Measurements from ENCODE around the gene ATG13. TPM values are rescaled to one million over a fixed set of nuclear protein-coding genes. Genes with fewer than 3 reads are reported as not detected.

Gene ATG13
- total RNA-seq, 4 donors from 2014 or later: 68.8 to 94.3 (median 90.2) TPM

DNA sequence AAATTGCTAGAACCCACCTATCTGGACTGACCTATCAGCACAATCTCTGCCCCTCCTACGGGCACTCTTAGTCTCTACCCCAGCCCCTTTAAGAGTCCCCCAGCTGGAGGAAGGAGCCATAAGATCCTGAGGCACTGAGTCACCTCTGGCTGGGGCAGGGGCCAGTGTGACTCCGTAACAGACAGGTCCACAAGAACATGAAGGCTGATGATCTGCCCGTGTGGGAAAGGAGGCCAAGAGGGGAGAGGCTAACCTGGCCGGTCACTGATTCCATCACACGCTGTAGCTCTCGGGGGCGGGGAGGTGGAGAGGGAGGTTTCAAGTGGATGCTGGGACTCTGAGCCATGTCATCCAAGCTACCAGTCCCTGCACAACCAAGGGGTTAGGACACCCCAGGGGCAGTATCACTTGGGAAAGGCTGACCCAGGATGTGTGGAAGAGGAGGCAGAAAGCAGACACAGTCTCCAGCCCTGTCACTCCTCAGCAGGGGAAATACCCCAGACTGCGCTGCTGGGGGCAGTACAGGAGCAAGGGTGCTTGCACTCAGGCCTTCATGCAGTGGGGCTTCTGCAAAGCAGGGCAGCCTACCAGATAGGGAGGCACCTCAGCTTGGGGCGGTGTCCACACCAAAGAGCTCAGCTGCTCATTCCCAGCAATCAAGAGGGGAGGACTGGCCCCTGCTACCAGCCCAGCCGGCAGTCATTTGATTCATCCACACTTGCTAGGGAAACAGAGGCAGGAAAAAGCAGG lies 60.8 kb downstream of the ATG13 start:
- TF ChIP-seq POLR2AphosphoS5 (IDR thresholded peaks at IDR 0.05) (no peak), EP300 (IDR thresholded peaks at IDR 0.05) (no peak), POLR2A (IDR thresholded peaks at IDR 0.05) (no peak)
- TF ChIP-seq, protein P1, sequence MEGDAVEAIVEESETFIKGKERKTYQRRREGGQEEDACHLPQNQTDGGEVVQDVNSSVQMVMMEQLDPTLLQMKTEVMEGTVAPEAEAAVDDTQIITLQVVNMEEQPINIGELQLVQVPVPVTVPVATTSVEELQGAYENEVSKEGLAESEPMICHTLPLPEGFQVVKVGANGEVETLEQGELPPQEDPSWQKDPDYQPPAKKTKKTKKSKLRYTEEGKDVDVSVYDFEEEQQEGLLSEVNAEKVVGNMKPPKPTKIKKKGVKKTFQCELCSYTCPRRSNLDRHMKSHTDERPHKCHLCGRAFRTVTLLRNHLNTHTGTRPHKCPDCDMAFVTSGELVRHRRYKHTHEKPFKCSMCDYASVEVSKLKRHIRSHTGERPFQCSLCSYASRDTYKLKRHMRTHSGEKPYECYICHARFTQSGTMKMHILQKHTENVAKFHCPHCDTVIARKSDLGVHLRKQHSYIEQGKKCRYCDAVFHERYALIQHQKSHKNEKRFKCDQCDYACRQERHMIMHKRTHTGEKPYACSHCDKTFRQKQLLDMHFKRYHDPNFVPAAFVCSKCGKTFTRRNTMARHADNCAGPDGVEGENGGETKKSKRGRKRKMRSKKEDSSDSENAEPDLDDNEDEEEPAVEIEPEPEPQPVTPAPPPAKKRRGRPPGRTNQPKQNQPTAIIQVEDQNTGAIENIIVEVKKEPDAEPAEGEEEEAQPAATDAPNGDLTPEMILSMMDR (IDR thresholded peaks at IDR 0.05): no peak
- Histone ChIP-seq H3K36me3 (peaks cover 68% of the 10 kb centered on the region), H3K4me1 (peaks cover 37% of the 10 kb centered on the region), H3K27me3 (no peaks in the 10 kb centered on the region), H3K4me3 (no peak overlapping the region), H3K27ac (no peak overlapping the region), H3K9me3 (no peaks in the 10 kb centered on the region)
- DNase-seq (ENCODE audit: low spot score in 2 of 2): no peak
- WGBS: 85% methylated on average over 7 of the region's 10 CpGs

DNA sequence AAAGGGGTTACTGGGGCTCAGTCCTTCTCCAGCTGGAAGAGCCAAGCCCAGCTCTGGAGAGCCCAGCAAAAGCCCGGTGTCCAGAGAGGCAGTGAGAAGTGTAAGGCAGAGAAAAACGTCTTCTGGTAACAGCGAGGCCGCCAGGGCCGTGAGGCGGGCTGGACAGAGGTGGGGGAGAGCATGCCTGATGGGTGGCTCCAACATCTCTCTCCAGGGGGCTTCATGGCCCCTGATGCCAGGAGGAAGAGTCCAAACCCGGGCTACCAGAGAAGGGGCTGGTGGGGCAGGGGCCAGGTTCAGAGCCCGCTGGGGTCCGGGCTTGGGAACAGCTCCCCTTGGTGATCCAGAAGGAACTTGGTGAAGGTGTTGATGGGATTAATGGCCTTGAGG lies 61.4 kb downstream of the ATG13 start:
- no peak overlapping the region for H3K27ac ChIP-seq
- WGBS: 89% methylated on average over 9 of the region's 9 CpGs
- peaks cover 62% of the 10 kb centered on the region for H3K36me3 ChIP-seq
- DNase-seq (ENCODE audit: low spot score in 2 of 2): no peak
- no peak for TF ChIP-seq EP300 (IDR thresholded peaks at IDR 0.05)
- TF ChIP-seq POLR2AphosphoS5 (IDR thresholded peaks at IDR 0.05): no peak
- TF ChIP-seq POLR2A (IDR thresholded peaks at IDR 0.05): no peak
- TF ChIP-seq, protein P1 (IDR thresholded peaks at IDR 0.05): no peak
- no peaks in the 10 kb centered on the region for H3K27me3 ChIP-seq
- peaks cover 34% of the 10 kb centered on the region for H3K4me1 ChIP-seq
- H3K4me3 ChIP-seq: no peak overlapping the region
- H3K9me3 ChIP-seq: no peaks in the 10 kb centered on the region

DNA sequence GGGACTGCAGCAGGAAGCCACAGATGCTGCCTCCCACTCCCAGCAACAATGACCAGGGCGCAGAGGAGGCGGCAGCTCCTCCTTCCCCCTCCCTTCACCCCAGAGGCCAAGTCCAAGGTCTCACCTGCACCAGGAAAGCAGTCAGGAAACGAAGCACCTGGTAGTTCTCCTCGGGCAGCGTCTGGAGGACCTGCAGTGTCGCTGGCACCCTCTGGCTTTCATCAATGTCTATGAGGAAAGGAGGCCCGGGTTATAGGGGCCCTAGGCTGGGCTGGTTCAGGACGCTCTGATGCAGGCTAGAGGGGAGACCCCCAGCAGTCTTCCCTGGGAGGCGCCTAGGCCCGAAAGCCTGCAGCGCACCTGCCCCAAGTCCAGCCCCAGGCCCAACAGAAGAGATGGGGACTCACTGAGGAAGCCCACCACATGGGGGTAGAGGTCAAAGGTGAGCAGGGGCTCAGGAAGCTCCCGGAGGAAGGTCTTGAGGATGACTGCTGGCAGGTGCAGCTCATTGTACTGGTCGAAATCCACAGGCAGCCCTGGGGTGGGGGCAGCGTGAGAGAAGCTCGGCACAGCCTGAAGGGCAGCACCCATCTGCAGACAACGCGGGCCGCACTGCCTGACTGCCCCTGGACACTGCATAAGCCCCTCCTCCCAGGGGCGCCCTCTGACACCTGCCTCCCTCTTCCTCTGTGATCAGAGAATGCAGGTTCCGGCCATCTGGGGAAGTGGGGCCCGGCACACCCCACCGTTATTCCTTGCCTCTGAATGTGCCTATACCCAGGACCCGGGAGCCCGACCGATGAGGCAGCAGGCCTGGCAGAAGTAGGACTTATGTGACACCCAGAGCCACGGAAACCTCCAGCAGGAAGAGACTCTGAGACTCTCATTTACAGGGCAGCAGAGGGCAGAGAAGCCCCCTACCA lies 62.1 kb downstream of the ATG13 start:
- Histone ChIP-seq H3K4me1 (peaks cover 27% of the 10 kb centered on the region), H3K4me3 (no peak overlapping the region), H3K27ac (no peak overlapping the region), H3K9me3 (no peaks in the 10 kb centered on the region), H3K36me3 (peaks cover 56% of the 10 kb centered on the region), H3K27me3 (no peaks in the 10 kb centered on the region)
- DNase-seq (ENCODE audit: low spot score in 2 of 2): no peak
- TF ChIP-seq, protein P1 (IDR thresholded peaks at IDR 0.05): no peak
- no peak for TF ChIP-seq POLR2A (IDR thresholded peaks at IDR 0.05)
- TF ChIP-seq EP300 (IDR thresholded peaks at IDR 0.05): no peak
- TF ChIP-seq POLR2AphosphoS5 (IDR thresholded peaks at IDR 0.05): no peak
- WGBS: 78% methylated on average over 5 of the region's 26 CpGs

DNA sequence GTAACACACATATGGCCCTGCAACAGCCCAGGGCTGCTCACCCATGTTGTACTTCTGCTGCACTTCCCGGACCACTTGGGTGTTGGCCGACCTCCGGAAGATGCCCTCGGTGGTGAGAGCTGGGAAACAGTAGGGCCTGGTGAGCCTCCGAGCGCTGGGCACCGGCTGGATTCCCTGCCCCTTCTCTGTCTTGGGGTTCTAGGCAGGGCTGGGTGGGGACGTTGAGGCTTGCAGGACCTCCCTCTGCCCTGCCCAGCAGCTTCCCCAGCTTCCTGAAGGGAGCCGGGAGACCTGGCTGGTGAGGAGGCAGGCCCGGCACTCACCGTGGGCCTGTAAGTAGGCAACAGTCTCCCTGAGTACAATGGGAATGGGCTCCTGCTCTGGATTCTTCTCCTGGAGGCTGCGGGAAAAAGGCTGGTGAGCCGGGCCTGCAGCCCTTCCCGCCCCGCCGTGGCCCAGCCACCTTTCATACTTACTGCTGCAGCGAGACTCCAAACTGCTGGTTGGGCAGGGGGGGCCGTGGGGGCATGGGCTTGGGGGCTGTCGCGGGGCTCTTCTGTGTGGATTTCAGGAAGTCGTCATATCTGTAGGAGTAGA lies 62.9 kb downstream of the ATG13 start:
- peaks cover 56% of the 10 kb centered on the region for H3K36me3 ChIP-seq
- TF ChIP-seq POLR2A (IDR thresholded peaks at IDR 0.05) (no peak), POLR2AphosphoS5 (IDR thresholded peaks at IDR 0.05) (no peak), EP300 (IDR thresholded peaks at IDR 0.05) (no peak)
- TF ChIP-seq, protein P1 (IDR thresholded peaks at IDR 0.05): no peak

More for the DNA sequence above, 62.9 kb downstream of the ATG13 start:
- Histone ChIP-seq H3K27ac (no peak overlapping the region), H3K27me3 (no peaks in the 10 kb centered on the region), H3K4me1 (peaks cover 19% of the 10 kb centered on the region), H3K9me3 (no peaks in the 10 kb centered on the region), H3K4me3 (no peak overlapping the region)
- WGBS: 60% methylated on average over 1 of the region's 21 CpGs
- no peak for DNase-seq (ENCODE audit: low spot score in 2 of 2)
